Coronary artery (tissue), 2 donors: Measurements from ENCODE around the gene ALKBH5.

Experiments used
- DNase-seq: peaks from one replicate; pipeline ENCODE4 v3.0.0-alpha.2; 2017; ENCODE audit warnings: low spot score
- H3K27ac ChIP-seq, 2 donors: fragments of 200-600 bp; sonication (generic); one replicate each; pipeline ENCODE4 v1.5.1; 2016 to 2019
- H3K4me3 ChIP-seq: fragments of 200-600 bp; sonication (generic); 2 replicates; pipeline ENCODE4 v1.5.1; 2016; ENCODE audit warnings: mild to moderate bottlenecking, moderate library complexity
- TF ChIP-seq, protein P1 (sequence below): fragments of 200-600 bp; sonication (generic); IDR thresholded peaks from one replicate; pipeline ENCODE4 v1.5.1; 2019; ENCODE audit warnings: antibody characterized with exemption

ALKBH5 gene

DNA sequence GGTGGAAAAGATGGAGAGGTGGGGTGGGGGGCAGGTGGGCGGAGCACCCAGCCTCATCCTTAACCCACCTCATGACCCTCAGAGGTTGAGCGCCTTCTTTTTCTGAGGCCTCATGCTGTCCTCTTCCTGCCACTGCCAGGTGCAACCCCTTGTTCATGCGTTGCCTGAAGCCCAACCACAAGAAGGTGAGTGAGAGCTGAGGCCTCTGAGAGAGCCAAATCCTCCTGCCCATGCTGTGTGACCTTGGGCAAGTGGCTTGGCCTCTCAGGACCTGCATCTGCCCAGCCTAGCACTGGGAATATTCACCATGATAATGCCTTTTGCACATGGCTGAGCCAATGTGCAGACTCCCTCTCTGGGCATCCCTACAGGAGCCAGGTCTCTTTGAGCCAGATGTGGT, 43.0 kb upstream of the ALKBH5 start:
- TF ChIP-seq, protein P1, sequence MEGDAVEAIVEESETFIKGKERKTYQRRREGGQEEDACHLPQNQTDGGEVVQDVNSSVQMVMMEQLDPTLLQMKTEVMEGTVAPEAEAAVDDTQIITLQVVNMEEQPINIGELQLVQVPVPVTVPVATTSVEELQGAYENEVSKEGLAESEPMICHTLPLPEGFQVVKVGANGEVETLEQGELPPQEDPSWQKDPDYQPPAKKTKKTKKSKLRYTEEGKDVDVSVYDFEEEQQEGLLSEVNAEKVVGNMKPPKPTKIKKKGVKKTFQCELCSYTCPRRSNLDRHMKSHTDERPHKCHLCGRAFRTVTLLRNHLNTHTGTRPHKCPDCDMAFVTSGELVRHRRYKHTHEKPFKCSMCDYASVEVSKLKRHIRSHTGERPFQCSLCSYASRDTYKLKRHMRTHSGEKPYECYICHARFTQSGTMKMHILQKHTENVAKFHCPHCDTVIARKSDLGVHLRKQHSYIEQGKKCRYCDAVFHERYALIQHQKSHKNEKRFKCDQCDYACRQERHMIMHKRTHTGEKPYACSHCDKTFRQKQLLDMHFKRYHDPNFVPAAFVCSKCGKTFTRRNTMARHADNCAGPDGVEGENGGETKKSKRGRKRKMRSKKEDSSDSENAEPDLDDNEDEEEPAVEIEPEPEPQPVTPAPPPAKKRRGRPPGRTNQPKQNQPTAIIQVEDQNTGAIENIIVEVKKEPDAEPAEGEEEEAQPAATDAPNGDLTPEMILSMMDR = no peak
- H3K4me3 ChIP-seq = no peak overlapping the region
- no peak overlapping the region for H3K27ac ChIP-seq
- DNase-seq = no peak

DNA sequence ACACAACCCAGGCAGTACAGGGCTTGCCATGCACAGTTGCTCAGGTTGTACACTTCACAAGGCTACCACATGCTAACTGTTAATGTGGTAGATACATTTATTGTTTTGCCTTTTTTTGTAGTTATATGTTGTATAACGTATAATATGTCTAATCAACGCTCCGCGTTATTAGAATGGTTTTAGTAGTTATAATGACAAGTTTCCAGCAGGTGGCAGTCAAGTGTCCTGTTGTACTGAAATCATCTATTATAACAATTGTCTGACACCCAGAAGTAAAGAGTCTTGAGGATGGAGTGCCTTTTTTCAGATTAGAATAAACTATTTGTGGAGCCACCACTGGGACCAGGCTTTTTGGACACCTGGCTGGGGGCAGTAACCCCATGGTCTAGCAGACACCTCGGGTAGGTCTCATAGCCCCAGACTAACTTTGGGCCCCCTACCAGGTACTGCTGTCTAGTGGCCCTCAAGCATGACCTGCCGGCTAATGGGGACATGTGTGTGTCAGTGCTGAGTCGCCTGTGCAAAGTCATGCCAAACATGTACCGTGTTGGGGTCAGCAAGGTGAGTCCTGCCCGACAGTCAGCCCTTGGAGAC, 42.3 kb upstream of the ALKBH5 start:
- DNase-seq = no peak
- H3K27ac ChIP-seq = no peak overlapping the region
- H3K4me3 ChIP-seq = no peak overlapping the region
- TF ChIP-seq, protein P1 = peak; percentile 45

DNA sequence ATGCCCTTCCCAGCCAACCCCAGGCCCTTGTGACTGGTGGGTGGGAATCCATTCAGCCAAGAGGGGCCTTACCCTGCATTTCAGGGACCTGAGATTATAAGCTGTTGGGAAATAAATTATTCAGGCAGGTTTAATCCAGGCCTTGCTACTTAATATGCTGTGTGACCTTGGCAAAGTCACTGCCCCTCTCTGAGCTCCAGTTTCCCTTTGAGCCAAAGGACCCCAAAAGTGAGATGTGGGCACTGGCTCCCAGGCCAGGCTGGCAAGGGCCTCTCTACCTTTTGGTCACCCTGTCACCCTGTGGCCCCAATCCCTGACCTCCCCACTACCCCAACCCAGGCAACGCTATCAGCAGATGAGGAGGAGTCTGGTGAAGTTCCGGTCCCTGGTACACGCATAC, 41.2 kb upstream of the ALKBH5 start:
- no peak for DNase-seq
- no peak overlapping the region for H3K4me3 ChIP-seq
- H3K27ac ChIP-seq = no peak overlapping the region
- TF ChIP-seq, protein P1 = no peak

DNA sequence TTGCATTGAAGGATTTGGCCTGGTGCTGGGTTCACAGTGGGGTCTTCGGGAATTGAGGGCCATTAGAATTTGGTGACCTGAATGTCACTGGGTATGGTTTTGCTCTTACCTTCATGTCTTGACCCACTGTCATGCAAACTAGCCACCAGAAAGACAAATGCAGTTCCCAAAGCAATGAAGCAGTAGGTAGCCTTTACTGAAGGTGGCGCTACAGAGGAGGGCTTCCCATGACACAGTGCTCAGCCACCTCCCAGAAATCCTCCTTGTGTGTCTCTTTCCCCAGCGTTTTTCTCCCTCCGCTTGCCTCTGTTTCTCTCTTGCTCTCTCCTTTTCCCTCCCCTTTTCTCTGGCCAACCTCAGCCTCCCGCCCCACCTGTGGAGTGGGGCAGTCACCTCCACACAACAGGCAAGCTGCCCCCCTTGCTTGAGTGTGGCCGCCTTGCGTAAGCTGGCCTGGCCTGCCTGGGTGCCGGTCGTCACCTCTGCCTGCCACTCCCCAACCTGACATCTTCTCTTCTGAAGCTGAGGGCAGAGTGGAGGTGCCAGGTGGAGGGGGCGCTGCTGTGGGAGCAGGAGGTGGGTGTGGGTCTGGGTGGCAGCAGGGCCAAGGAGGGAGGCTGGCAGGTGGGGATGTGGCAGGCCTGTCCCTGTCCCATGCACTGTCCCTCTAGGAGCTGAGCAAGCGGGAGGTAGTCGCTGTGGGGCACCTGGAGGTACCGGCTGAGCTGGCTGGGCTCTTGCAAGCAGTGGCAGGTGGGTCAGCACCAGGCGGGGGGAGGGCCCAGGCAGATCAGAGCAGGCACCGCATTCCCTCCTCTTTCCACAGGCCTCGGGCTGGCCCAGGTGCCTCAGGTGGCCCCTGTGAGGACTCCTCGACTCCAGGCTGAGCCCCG, 40.3 kb upstream of the ALKBH5 start:
- TF ChIP-seq, protein P1 = no peak
- no peak overlapping the region for H3K27ac ChIP-seq
- H3K4me3 ChIP-seq = no peak overlapping the region
- DNase-seq = no peak

DNA sequence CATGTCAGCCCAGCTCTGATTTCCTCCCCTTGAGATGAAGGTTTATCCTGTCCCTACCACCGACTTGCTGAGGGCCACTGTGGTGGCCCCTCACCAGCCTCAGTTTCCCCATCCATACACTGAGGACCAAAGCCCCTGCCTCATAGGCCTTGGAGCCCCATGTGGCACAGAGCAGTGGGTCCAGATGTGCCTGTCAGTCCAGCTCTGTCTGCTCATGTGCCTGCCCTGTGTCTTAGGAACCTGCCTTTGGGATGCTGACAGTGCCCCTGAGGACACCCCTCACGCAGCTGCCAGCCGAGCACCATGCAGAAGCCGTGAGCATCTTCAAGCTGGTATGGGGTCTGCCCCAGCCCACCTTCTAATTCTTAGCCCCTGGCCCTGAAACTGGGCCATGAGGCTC, 39.4 kb upstream of the ALKBH5 start:
- no peak for DNase-seq
- Histone ChIP-seq H3K27ac (no peak overlapping the region), H3K4me3 (no peak overlapping the region)
- TF ChIP-seq, protein P1 = no peak

DNA sequence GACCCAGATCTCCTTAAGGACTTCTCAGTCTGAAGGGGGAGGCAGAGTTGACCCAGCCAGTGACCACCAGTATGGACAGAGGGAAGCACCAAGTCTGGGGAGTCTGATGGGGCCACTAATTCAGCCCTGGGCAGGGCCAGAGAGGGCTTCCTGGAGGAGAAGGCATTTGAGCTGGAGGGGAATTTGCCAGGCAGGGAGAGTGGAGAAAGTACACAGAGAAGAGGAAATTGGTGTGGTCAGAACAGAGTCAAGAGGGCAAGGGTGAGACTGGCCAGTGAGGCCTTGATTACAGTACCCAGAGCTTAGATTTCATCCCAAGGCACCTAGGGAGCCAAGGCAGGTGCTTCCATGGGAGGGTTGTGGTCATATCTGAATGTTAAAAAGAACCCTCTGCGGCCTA, 38.8 kb upstream of the ALKBH5 start:
- no peak for DNase-seq
- Histone ChIP-seq H3K27ac (no peak overlapping the region), H3K4me3 (no peak overlapping the region)
- TF ChIP-seq, protein P1 = no peak

DNA sequence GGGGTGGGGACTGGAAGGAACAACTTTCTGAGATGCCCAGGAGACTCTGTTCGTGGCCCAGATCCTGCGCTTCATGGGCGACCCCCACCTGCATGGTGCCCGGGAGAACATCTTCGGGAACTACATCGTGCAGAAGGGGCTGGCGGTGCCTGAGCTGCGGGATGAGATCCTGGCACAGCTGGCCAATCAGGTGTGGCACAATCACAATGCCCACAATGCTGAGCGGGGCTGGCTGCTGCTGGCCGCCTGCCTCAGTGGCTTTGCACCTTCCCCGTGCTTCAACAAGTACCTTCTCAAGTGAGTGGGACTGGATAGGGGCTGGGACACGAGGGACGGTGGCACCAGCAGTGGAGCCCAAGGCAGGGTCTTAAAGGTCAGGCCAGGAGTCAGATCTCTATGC, 37.8 kb upstream of the ALKBH5 start:
- Histone ChIP-seq H3K27ac (no peak overlapping the region), H3K4me3 (no peak overlapping the region)
- no peak for DNase-seq
- TF ChIP-seq, protein P1 = no peak
